GM15510 (cell line): Measurements from ENCODE around the gene HSD11B1L.

ENCODE experiments used
- POLR2A ChIP-seq: IDR thresholded peaks from 3 replicates; pipeline ENCODE4 v1.6.1; 2011; ENCODE audit warnings: borderline replicate concordance; ENCODE audit not compliant: insufficient read length; ENCODE audit errors: extremely low read depth

The HSD11B1L gene

GRCh38 chr19:5677136-5677535, 3.7 kb upstream of the HSD11B1L start:
- no peak for TF ChIP-seq POLR2A

GRCh38 chr19:5677580-5677979, 3.2 kb upstream of the HSD11B1L start:
- peak; percentile 17 for TF ChIP-seq POLR2A

GRCh38 chr19:5678071-5678718, 2.6 kb upstream of the HSD11B1L start:
- TF ChIP-seq POLR2A = no peak

GRCh38 chr19:5679289-5680083, 1.3 kb upstream of the HSD11B1L start:
- no peak for TF ChIP-seq POLR2A

GRCh38 chr19:5680084-5680436, 767 bp upstream of the HSD11B1L start:
- TF ChIP-seq POLR2A = no peak

- no peak for TF ChIP-seq POLR2A
These were observed 722 bp downstream of the HSD11B1L start for GRCh38 chr19:5681391-5682106.

GRCh38 chr19:5682107-5682482, 1.3 kb downstream of the HSD11B1L start:
- TF ChIP-seq POLR2A = no peak

GRCh38 chr19:5683177-5683886, 2.5 kb downstream of the HSD11B1L start:
- TF ChIP-seq POLR2A = no peak

- TF ChIP-seq POLR2A = no peak
These were observed 4.0 kb downstream of the HSD11B1L start for GRCh38 chr19:5684694-5685430.

GRCh38 chr19:5686326-5686646, 5.5 kb downstream of the HSD11B1L start:
- TF ChIP-seq POLR2A = no peak

- TF ChIP-seq POLR2A = peak; percentile 41
These were observed 6.0 kb downstream of the HSD11B1L start for GRCh38 chr19:5686647-5687359.

GRCh38 chr19:5687360-5688198, 6.8 kb downstream of the HSD11B1L start:
- TF ChIP-seq POLR2A = no peak
